Measurements from ENCODE around the gene APOH. TPM values are rescaled to one million over a fixed set of nuclear protein-coding genes. Genes with fewer than 3 reads are reported as not detected.

APOH gene
- total RNA-seq, 4 donors from 2014 or later, result not detected

- Histone ChIP-seq H3K27me3 (peaks cover 0 to 16% (median 0%) of the 10 kb centered on the region in 4 donors), H3K4me1 (no peaks in the 10 kb centered on the region), H3K27ac (no peak overlapping the region), H3K36me3 (no peaks in the 10 kb centered on the region), H3K9me3 (no peaks in the 10 kb centered on the region), H3K4me3 (no peak overlapping the region)
- DNase-seq, result no peak
- intact Hi-C loops (cut with DNase I), result no loop called here
- TF ChIP-seq, protein P1, sequence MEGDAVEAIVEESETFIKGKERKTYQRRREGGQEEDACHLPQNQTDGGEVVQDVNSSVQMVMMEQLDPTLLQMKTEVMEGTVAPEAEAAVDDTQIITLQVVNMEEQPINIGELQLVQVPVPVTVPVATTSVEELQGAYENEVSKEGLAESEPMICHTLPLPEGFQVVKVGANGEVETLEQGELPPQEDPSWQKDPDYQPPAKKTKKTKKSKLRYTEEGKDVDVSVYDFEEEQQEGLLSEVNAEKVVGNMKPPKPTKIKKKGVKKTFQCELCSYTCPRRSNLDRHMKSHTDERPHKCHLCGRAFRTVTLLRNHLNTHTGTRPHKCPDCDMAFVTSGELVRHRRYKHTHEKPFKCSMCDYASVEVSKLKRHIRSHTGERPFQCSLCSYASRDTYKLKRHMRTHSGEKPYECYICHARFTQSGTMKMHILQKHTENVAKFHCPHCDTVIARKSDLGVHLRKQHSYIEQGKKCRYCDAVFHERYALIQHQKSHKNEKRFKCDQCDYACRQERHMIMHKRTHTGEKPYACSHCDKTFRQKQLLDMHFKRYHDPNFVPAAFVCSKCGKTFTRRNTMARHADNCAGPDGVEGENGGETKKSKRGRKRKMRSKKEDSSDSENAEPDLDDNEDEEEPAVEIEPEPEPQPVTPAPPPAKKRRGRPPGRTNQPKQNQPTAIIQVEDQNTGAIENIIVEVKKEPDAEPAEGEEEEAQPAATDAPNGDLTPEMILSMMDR (IDR thresholded peaks at IDR 0.05), result no peak
- TF ChIP-seq POLR2A (IDR thresholded peaks at IDR 0.05), result no peak
- 85 to 95% methylated on average over 2 of the region's 2 CpGs for WGBS, 2 donors
Measured at GRCh38 chr17:66210208-66210574, 19.0 kb downstream of the APOH start.

- no peaks in the 10 kb centered on the region for H3K9me3 ChIP-seq
- no peak for TF ChIP-seq POLR2A (IDR thresholded peaks at IDR 0.05)
- TF ChIP-seq, protein P1 (IDR thresholded peaks at IDR 0.05), result no peak
- no peaks in the 10 kb centered on the region for H3K27me3 ChIP-seq
- intact Hi-C loops (cut with DNase I), result no loop called here
- no peaks in the 10 kb centered on the region for H3K4me1 ChIP-seq
- H3K27ac ChIP-seq, result no peak overlapping the region
- DNase-seq, result no peak
- H3K4me3 ChIP-seq, result no peak overlapping the region
- H3K36me3 ChIP-seq, result no peaks in the 10 kb centered on the region
Measured at GRCh38 chr17:66207936-66208335, 21.3 kb downstream of the APOH start.

DNA sequence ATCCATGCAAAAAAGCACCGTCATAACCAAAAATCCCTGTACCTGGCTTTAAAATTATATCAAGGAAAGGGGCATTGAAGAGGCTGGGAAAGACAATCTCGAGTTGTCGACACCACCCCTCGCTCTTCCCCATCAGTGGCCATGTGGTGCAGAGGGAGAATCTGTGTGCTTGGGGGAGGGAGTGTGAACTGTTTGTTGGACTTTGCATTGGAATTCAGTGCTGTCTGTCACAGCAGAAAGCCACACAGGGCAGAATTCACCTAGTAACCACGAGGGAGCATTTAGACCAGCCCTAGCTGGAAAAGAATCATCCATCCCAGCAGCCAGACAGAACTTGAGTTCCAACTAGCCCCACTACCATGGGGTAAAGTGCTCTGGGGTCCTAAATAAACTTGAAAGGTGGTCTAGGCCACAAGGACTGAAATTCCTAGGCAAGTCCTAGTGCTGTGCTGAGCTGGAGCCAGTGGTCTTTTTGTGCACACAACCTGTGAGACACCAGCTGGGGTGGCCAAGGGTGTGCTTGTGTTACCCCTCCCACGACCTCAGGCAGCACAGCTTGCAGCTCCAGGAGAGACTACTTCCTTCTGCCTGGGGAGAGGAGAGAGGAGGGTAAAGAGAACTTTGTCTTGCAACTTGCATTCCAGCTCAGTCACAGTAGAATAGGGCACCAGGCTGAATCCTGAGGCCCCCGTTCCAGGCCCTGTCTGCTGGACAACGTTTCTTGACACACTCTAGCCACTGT, 25.8 kb downstream of the APOH start:
- no peak for DNase-seq
- no peaks in the 10 kb centered on the region for H3K27me3 ChIP-seq
- intact Hi-C loops (cut with DNase I), result no loop called here
- TF ChIP-seq, protein P1 (IDR thresholded peaks at IDR 0.05), result no peak
- no peak for TF ChIP-seq POLR2A (IDR thresholded peaks at IDR 0.05)
- 79% methylated on average over 6 of the region's 8 CpGs for WGBS, 2 donors
- no peaks in the 10 kb centered on the region for H3K4me1 ChIP-seq
- H3K36me3 ChIP-seq, result no peaks in the 10 kb centered on the region
- H3K27ac ChIP-seq, result no peak overlapping the region
- no peaks in the 10 kb centered on the region for H3K9me3 ChIP-seq
- no peak overlapping the region for H3K4me3 ChIP-seq

DNA sequence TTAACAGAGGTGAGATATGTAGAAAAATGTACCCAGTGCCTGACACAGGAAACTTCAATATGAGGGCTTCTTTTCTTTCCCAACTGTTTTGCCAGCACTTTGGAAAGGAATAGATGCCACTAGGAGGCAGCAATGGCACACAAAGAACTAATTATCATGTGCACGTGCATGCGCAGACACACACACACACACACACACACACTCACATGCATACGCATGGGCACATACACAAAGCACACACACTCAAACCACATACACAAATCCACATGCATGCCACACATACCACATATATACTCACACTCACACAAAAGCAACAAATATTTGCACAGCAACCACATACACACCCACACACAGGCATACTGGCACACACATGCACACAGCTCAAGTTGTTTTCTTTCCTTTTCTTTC, 28.5 kb downstream of the APOH start:
- no peaks in the 10 kb centered on the region for H3K36me3 ChIP-seq
- no peaks in the 10 kb centered on the region for H3K4me1 ChIP-seq
- H3K4me3 ChIP-seq, result no peak overlapping the region
- WGBS, 2 donors, result 2 to 11% methylated on average over 3 of the region's 3 CpGs
- H3K9me3 ChIP-seq, result no peaks in the 10 kb centered on the region
- TF ChIP-seq, protein P1 (IDR thresholded peaks at IDR 0.05), result peak in 5 of 6 experiments; percentile 36 to 72 (median 59)
- no peak for TF ChIP-seq POLR2A (IDR thresholded peaks at IDR 0.05)
- DNase-seq, result no peak
- H3K27me3 ChIP-seq, result no peaks in the 10 kb centered on the region
- intact Hi-C loops (cut with DNase I), result no loop called here
- no peak overlapping the region for H3K27ac ChIP-seq

DNA sequence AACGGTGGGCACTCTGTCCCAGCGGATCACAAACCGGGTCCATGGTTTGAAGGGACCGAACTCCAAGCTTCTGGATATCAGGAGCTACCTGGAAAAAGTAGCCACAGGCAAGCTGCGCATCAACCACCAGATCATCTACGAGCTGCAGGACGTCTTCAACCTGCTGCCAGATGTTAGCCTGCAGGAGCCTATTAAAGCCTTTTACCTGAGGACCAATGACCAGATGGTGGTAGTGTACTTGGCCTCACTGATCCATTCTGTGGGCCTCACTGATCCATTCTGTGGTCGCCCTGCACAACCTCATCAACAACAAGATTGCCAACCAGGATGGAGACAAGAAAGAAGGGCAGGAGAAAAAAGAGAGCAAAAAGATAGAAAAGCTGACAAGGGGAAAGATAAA, 31.0 kb downstream of the APOH start:
- TF ChIP-seq, protein P1 (IDR thresholded peaks at IDR 0.05), result no peak
- no peak for TF ChIP-seq POLR2A (IDR thresholded peaks at IDR 0.05)
- H3K27me3 ChIP-seq, result no peaks in the 10 kb centered on the region
- intact Hi-C loops (cut with DNase I), result no loop called here
- no peaks in the 10 kb centered on the region for H3K4me1 ChIP-seq
- H3K4me3 ChIP-seq, result no peak overlapping the region
- no peaks in the 10 kb centered on the region for H3K9me3 ChIP-seq
- no peak overlapping the region for H3K27ac ChIP-seq
- H3K36me3 ChIP-seq, result no peaks in the 10 kb centered on the region
- WGBS, 2 donors, result 80 to 90% methylated on average over 8 of the region's 8 CpGs
- DNase-seq, result no peak

Measured in esophagus squamous epithelium (tissue), 5 donors.